Memory B cell (primary cell): ENCODE results near the gene TBCK.
"Not testable (repeated sequence)": the region's sequence is repeated elsewhere in the genome, so short reads cannot be mapped to it uniquely, and the experiment has no call there.

Experiments used
- ATAC-seq: fragments of 150-1000 bp; cut with Tn5 transposase; 2 replicates; pipeline ENCODE4 v1.10.0; 2021; ENCODE audit warnings: low read depth, mild to moderate bottlenecking, moderate library complexity
- DNase-seq, 2 donors: peaks; one replicate each; pipeline ENCODE4 v3.0.0; 2022; ENCODE audit warnings: low spot score in 2 of 2
- H3K27ac Mint-ChIP-seq: one replicate; pipeline ENCODE4 v1.8.0; 2022; ENCODE audit warnings: mild to moderate bottlenecking, moderate library complexity, mixed read lengths
- H3K27me3 Mint-ChIP-seq: one replicate; pipeline ENCODE4 v1.8.0; 2022; ENCODE audit warnings: mixed read lengths
- H3K36me3 Mint-ChIP-seq: one replicate; pipeline ENCODE4 v1.8.0; 2022; ENCODE audit warnings: mild to moderate bottlenecking, mixed read lengths
- H3K4me1 Mint-ChIP-seq: one replicate; pipeline ENCODE4 v1.8.0; 2022; ENCODE audit warnings: mixed read lengths
- H3K4me3 Mint-ChIP-seq: one replicate; pipeline ENCODE4 v1.8.0; 2022; ENCODE audit warnings: mild to moderate bottlenecking, moderate library complexity, mixed read lengths
- H3K9me3 Mint-ChIP-seq: one replicate; pipeline ENCODE4 v1.8.0; 2022; ENCODE audit warnings: mixed read lengths

TBCK gene

DNA sequence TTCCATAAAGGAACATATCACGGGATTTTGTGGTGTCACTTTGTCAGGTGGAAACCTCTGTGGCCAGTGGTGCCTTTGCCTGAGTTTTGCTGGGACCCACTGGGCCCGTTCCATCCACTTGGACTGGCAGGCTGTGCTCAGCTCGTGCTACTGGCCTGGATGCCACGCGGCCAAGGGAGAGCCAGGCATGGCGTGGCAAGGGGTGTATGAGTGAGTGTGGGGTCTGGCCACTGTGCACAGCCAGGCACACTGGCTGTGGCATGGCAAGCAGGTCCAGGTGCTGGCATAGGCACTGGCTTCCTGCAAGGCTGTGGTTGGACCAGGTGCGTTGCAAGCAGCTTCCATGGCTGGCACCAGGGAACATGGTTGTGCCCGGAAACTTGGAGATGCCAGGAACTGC lies 60.8 kb downstream of the TBCK start:
- peaks cover 11% of the 10 kb centered on the region for H3K36me3 Mint-ChIP-seq
- no peak for ATAC-seq
- no peaks in the 10 kb centered on the region for H3K9me3 Mint-ChIP-seq
- no peak for DNase-seq
- no peaks in the 10 kb centered on the region for H3K27me3 Mint-ChIP-seq
- H3K4me3 Mint-ChIP-seq: no peak overlapping the region
- H3K27ac Mint-ChIP-seq: no peak overlapping the region
- no peaks in the 10 kb centered on the region for H3K4me1 Mint-ChIP-seq

DNA sequence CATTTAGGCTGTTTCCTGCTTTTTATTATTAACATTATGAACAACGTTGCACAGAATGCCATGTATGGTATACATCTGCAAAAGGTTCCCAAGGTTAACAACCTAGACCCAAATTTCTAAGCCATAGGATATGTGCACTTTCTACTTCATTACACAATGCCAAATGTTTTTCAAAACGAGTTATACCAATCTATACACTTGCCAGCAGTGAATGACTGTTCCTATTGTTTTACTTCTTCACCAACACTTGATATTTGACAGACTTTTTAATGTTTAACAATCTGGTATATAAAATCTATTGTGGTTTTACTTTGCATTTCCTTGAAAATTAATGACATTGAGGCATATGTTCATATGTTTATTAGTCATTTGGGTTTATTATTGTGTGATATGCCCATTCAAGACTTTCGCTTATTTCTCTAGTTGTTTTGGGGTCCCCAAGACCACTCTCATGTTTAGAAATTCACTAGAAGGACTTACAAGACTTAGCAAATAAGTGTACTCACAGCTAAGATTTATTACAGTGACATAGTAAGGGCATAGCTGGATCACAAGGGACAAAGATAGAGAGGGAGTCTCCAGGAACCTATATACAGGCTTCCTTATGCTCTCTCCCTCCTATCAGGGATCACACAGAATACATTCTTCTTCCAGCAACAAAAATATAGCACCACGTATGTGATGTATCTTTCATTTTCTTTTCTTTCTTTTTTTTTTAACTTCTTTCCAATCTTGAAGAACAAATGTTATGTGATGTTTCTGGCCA lies 62.5 kb downstream of the TBCK start:
- no peak overlapping the region for H3K4me3 Mint-ChIP-seq
- no peak for ATAC-seq
- no peaks in the 10 kb centered on the region for H3K27me3 Mint-ChIP-seq
- DNase-seq: no peak
- H3K36me3 Mint-ChIP-seq: peaks cover 14% of the 10 kb centered on the region
- no peak overlapping the region for H3K27ac Mint-ChIP-seq
- H3K9me3 Mint-ChIP-seq: no peaks in the 10 kb centered on the region
- no peaks in the 10 kb centered on the region for H3K4me1 Mint-ChIP-seq

DNA sequence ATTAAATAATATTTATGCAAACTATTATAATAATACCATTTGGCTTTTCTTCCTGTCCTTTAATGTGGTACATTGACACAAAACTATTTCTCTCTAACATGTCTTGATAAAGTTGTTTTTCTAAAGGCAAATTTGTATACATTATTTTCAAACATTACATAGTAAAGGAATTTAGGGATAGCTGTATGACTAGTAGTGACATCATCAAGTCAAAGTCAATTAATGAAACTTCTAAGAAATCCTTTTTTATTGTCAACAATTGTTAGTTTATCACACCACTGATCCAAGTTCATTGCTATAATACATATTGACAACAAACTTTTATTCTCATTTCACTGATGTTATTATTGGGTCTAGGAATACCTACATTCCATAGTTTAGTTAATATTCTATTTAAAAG lies 68.4 kb downstream of the TBCK start:
- Mint-ChIP-seq H3K9me3 (no peaks in the 10 kb centered on the region), H3K4me3 (no peak overlapping the region), H3K27me3 (no peaks in the 10 kb centered on the region), H3K4me1 (no peaks in the 10 kb centered on the region), H3K27ac (no peak overlapping the region), H3K36me3 (peaks cover 21% of the 10 kb centered on the region)
- DNase-seq (no peak), ATAC-seq (no peak)

DNA sequence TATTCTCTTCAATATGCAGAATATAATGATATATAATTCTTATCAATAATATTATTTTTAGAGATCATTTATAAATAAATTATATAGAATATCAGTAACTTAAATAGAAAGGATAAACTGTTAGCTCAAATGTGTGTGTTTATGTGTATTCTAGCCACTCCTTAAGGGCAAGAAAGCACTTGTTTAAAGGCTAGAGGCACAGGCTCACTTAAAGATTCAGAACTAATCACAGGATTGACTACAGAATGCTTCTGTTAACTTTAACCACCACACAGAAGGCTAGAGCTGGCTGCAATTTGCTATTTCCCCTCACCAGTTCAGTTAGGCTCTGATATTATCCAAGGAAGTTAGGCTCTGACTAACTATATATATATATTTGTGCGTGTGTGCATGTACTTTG lies 69.6 kb downstream of the TBCK start:
- Mint-ChIP-seq H3K4me3 (no peak overlapping the region), H3K4me1 (no peaks in the 10 kb centered on the region), H3K36me3 (peaks cover 20% of the 10 kb centered on the region), H3K27ac (no peak overlapping the region), H3K27me3 (no peaks in the 10 kb centered on the region), H3K9me3 (no peaks in the 10 kb centered on the region)
- no peak for DNase-seq
- ATAC-seq: no peak

DNA sequence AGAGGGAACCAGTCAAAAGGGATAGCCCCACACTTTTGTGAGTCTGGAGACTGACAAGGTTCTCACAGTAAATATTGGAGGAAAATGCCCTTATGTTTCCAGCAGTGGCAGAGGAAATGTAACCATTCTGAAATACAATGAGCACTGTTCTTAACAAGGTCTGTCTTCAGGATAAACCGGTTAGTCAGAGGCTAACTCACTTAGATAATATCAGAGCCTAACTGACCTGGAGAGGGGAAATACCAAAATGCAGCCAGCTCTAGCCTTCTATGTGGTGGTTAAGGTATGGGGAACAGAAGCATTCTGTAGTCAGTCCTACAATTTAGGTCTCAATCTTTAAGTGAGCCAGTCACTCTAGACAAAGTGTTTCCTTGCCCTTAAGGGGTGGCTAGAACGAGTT lies 70.8 kb downstream of the TBCK start:
- no peak overlapping the region for H3K27ac Mint-ChIP-seq
- ATAC-seq (no peak), DNase-seq (no peak)
- H3K4me1 Mint-ChIP-seq: no peaks in the 10 kb centered on the region
- no peaks in the 10 kb centered on the region for H3K27me3 Mint-ChIP-seq
- H3K4me3 Mint-ChIP-seq: no peak overlapping the region
- H3K36me3 Mint-ChIP-seq: peaks cover 20% of the 10 kb centered on the region
- H3K9me3 Mint-ChIP-seq: no peaks in the 10 kb centered on the region

DNA sequence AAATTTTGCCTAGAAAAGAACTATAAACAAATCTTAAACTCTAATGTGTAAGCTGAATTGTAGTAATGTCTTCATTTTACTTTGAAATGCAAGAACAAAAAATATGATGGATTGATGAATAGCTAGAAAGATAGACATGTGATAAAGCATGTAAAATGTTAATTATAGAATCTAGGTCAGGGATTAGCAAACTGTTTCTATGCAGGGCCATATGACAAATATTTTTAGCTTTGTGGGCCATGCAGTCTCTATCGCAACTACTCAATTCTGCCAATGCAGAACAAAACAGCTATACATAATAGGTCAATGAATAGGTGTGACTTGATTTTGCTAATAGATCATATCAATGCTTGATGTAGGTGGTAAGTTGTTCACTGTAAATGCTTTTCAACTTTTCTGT lies 75.3 kb downstream of the TBCK start:
- Mint-ChIP-seq H3K36me3 (peaks cover 12% of the 10 kb centered on the region), H3K27ac (no peak overlapping the region), H3K9me3 (no peaks in the 10 kb centered on the region), H3K4me3 (no peak overlapping the region), H3K4me1 (no peaks in the 10 kb centered on the region), H3K27me3 (no peaks in the 10 kb centered on the region)
- DNase-seq (no peak), ATAC-seq (no peak)

DNA sequence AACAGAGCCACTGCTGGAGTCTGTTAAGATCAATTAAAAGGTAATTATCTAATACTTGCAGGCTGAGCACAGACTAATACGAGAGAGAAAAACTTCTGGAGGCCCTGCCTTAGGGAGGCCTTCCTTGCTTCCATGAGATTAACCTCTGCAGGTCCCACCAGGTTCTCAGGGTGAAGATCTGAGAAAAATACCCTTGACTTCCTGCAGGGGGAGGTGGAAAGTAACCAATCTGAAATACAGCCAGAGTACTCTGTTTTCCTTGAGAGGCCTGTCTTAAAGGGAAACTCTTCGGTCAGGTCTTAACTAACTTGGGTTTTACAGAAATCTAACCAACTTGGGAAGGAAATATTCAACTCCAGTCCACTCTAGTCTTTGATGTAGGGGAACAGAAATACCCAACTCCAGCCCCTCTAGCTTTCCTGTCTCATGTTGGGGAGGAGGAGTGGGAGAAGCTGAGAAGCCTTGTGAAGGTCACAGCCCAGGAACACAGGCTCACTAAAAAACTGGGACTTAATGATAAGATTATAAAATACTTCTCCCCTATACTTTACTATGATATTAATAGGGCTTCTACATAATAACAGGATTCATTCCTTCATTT lies 77.1 kb downstream of the TBCK start:
- no peak for DNase-seq
- ATAC-seq: no peak
- Mint-ChIP-seq H3K9me3 (no peaks in the 10 kb centered on the region), H3K27me3 (no peaks in the 10 kb centered on the region), H3K4me1 (no peaks in the 10 kb centered on the region), H3K27ac (no peak overlapping the region), H3K4me3 (no peak overlapping the region), H3K36me3 (peaks cover 15% of the 10 kb centered on the region)

DNA sequence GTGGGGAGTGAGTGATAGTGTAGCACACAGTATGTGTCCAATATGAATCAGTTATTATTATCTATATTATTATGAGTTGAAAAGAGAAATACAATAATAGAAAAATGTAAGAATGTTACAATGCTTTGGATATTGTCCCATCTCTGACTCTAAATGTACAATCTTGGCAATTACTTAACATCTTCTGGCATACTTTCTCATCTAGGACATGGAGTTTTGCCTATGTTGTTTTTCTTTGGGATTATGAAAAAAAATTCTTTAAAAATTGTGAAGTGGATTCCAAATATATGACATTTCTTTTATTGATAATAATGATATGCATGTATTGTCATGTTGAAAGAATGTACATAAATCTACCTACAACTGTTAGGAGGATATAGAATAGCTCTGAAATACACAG lies 84.1 kb downstream of the TBCK start:
- Mint-ChIP-seq H3K36me3 (peaks cover 30% of the 10 kb centered on the region), H3K4me1 (no peaks in the 10 kb centered on the region), H3K27ac (no peak overlapping the region), H3K9me3 (no peaks in the 10 kb centered on the region), H3K27me3 (no peaks in the 10 kb centered on the region), H3K4me3 (no peak overlapping the region)
- ATAC-seq (no peak), DNase-seq (no peak)

DNA sequence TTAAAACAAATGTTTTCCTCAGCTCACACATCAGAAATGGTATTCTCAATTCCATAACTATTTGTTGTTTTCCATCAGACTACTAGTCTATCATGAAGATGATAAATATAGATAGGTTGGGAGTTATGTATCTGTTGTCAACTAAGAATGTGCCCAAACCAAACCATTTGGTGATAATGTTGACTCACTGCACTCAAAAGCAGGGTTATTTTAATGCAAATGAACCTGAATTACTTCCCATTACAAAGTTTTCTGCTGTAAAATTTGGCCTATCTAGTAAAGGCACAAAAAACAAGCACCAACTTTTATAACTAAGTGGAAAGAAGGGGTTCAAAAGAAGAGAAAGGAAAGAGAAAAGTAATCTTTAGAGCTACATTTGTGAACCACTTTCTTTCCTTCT lies 93.5 kb downstream of the TBCK start:
- peaks cover 2% of the 10 kb centered on the region for H3K9me3 Mint-ChIP-seq
- ATAC-seq: no peak
- H3K27ac Mint-ChIP-seq: no peak overlapping the region
- no peaks in the 10 kb centered on the region for H3K4me1 Mint-ChIP-seq
- peaks cover 14% of the 10 kb centered on the region for H3K36me3 Mint-ChIP-seq
- no peak overlapping the region for H3K4me3 Mint-ChIP-seq
- DNase-seq: no peak
- H3K27me3 Mint-ChIP-seq: no peaks in the 10 kb centered on the region

DNA sequence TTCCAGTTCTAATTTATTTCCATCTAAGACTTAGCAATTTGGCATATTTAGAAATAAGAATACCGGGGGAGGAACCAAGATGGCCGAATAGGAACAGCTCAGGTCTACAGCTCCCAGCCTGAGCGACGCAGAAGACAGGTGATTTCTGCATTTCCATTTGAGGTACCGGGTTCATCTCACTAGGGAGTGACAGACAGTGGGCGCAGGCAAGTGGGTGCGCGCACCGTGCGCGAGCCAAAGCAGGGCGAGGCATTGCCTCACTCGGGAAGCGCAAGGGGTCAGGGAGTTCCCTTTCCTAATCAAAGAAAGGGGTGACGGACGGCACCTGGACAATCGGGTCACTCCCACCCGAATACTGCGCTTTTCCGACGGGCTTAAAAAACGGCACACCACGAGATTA lies 102.7 kb downstream of the TBCK start:
- not testable (repeated sequence) for ATAC-seq, H3K4me1 Mint-ChIP-seq, H3K27me3 Mint-ChIP-seq, H3K9me3 Mint-ChIP-seq, DNase-seq, H3K4me3 Mint-ChIP-seq, H3K27ac Mint-ChIP-seq
- H3K36me3 Mint-ChIP-seq: peaks cover 13% of the 10 kb centered on the region

DNA sequence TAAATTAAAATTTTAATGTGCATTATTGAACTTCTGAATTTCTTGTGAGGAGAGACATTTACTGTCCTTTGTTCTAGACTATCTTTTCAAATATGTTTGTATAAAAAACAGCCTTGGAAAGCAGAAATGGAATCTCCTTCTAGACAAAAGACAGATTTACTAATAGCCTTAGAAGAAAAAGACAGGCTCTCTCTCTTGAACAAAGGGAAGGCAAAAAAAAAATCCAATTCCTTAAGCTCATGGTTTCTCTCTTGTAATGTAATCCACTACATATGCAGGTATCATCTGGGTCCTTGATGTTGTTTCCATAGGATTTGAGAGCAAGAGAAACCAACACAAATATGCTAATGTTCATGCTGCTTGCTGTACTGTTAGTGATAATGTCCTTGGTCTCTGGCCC lies 106.0 kb downstream of the TBCK start:
- Mint-ChIP-seq H3K9me3 (no peaks in the 10 kb centered on the region), H3K27me3 (no peaks in the 10 kb centered on the region), H3K36me3 (peaks cover 5% of the 10 kb centered on the region), H3K4me3 (no peak overlapping the region), H3K4me1 (no peaks in the 10 kb centered on the region), H3K27ac (no peak overlapping the region)
- no peak for DNase-seq
- ATAC-seq: no peak

DNA sequence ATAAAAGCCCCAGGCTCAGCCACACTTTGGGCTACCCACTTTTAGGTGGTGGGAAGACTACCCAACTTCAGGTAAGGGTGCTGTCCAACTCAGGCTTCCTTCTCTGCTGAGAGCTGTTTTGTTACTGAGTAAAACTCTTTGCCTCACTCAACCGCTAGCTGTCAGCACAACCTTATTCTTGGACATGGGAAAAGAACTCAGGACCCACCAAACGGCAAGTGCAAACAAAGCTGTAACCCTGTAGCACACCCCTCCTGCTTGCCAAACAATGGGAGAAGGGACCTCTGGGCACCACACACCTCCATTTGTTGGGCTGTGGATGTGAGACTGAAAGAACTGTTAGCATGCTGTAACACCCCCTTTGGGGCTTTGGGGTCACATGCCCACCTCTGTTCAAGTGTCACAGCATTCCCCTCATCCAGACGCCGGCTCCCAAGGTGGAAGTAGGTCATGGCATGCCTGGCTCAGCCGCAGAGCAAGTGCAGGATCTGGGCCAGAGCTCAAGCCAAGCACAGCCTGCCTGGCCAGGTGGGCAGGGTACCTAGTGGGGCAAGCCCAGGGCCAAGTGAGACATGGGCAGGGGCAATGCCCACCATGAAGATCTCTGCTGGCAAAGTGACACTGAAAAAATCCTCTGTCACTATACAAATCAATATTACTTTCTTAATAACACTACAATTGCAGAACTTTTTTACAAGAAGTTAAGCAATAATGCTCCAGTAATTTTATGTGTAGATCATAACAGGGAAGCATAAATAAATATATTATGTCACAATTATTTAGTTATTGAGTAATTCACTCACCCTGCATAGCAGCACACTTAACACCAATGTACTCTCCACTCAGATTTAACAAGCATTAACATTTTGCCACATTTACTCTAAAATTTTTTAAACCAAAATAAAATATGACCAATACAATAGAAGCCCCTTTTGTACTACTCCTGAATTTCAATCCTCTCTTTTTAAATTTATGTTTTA lies 107.2 kb downstream of the TBCK start:
- Mint-ChIP-seq H3K4me1 (no peaks in the 10 kb centered on the region), H3K4me3 (no peak overlapping the region), H3K27ac (no peak overlapping the region), H3K9me3 (no peaks in the 10 kb centered on the region), H3K36me3 (peaks cover 5% of the 10 kb centered on the region), H3K27me3 (no peaks in the 10 kb centered on the region)
- ATAC-seq: no peak
- no peak for DNase-seq

DNA sequence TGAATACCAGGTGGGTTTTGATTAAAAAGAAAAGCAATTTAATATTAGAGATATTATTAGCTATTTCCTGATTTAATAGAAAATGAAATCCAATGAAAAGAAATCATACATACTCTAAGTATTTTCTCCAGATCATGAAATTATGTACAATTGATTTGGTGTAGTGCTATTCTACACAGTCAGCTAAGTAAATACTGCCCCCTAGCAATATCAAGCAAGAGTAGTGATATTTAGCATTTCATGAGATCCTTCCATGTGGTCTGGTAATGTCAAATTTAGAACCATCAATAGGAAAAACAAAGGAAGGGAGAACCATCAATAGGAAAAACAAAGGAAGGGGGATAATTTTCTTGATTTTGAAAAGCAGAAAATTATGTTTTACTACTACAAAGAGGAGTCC lies 114.6 kb downstream of the TBCK start:
- no peak overlapping the region for H3K4me3 Mint-ChIP-seq
- no peak for ATAC-seq
- H3K4me1 Mint-ChIP-seq: no peaks in the 10 kb centered on the region

DNA sequence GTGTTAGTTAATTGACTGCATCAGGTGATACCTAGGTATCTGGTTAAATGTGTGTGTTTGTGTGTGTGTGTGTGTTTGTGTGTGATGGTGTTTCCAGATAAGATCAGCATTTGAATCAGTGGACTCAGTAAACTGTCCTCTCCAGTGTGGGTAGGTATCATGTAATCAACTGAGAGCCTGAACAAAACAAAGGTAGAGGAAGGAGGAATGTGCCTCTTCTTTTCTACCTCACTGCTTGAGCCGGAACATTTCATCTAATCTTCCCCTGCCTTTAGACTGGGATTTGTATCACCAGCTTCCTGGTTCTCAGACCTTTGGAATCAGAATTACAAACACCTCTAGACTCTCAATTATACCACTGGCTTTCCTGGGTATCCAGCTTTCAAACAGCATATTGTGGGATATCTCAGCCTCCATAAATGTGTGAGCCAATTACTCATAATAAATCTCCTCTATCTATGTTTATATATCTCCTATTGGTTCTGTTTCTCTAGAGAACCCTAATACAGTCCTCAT lies 120.5 kb downstream of the TBCK start:
- Mint-ChIP-seq H3K27me3 (no peaks in the 10 kb centered on the region), H3K36me3 (peaks cover 30% of the 10 kb centered on the region), H3K4me1 (no peaks in the 10 kb centered on the region), H3K4me3 (no peak overlapping the region), H3K27ac (no peak overlapping the region), H3K9me3 (no peaks in the 10 kb centered on the region)
- no peak for ATAC-seq
- no peak for DNase-seq

More for the DNA sequence above, 114.6 kb downstream of the TBCK start:
- no peak for DNase-seq
- no peak overlapping the region for H3K27ac Mint-ChIP-seq
- H3K9me3 Mint-ChIP-seq: no peaks in the 10 kb centered on the region
- H3K36me3 Mint-ChIP-seq: peaks cover 15% of the 10 kb centered on the region
- H3K27me3 Mint-ChIP-seq: no peaks in the 10 kb centered on the region
